ENCODE results near the gene EIF3A.
"Not testable (repeated sequence)": the region's sequence is repeated elsewhere in the genome, so short reads cannot be mapped to it uniquely, and the experiment has no call there.

- not testable (repeated sequence) for TF ChIP-seq CTCF, POLR2A (IDR thresholded peaks at IDR 0.05)
These were observed 26.5 kb upstream of the EIF3A start for GRCh38 chr10:119107106-119107505.
